SK-N-SH (cell line): ENCODE measurements around the gene PRDM10.

Experiments used
- CHD2 ChIP-seq: fragments of 150-350 bp; IDR thresholded peaks from 2 replicates; pipeline ENCODE4 v1.6.1; 2018; ENCODE audit warnings: low read length; ENCODE audit not compliant: partially characterized antibody
- EZH2phosphoT487 ChIP-seq: fragments of 200-600 bp; sonication (generic); IDR thresholded peaks from 2 replicates; pipeline ENCODE4 v1.6.1; 2017; ENCODE audit warnings: low read depth, mixed run types, mild to moderate bottlenecking, antibody characterized with exemption, moderate library complexity, borderline replicate concordance
- JUND ChIP-seq: IDR thresholded peaks from 2 replicates; pipeline ENCODE4 v1.4.0; 2012
- MXI1 ChIP-seq: IDR thresholded peaks from 2 replicates; pipeline ENCODE4 v1.6.1; 2012; ENCODE audit warnings: mild to moderate bottlenecking, low read depth, low read length, improper control_type of control experiment
- POLR2AphosphoS5 ChIP-seq: IDR thresholded peaks from 2 replicates; pipeline ENCODE4 v1.6.1; 2012; ENCODE audit warnings: low read depth, low read length
- RFX5 ChIP-seq: IDR thresholded peaks from 2 replicates; pipeline ENCODE4 v1.6.1; 2012; ENCODE audit warnings: mild to moderate bottlenecking, improper control_type of control experiment, low read length
- TCF12 ChIP-seq: IDR thresholded peaks from 2 replicates; pipeline ENCODE4 v1.4.0; 2012
- YY1 ChIP-seq: IDR thresholded peaks from 2 replicates; pipeline ENCODE4 v1.4.0; 2012; ENCODE audit warnings: low read depth, mild to moderate bottlenecking
- TF ChIP-seq, protein P1 (sequence below): fragments of 200-600 bp; sonication (generic); IDR thresholded peaks from 2 replicates; pipeline ENCODE4 v1.6.1; 2017; ENCODE audit warnings: antibody characterized with exemption, mild to moderate bottlenecking, moderate library complexity
- TF ChIP-seq, protein P2 (sequence below): IDR thresholded peaks from 2 replicates; pipeline ENCODE4 v1.6.1; 2012; ENCODE audit warnings: mild to moderate bottlenecking, low read depth, low read length, moderate library complexity
- TF ChIP-seq, protein P3 (sequence below): fragments of 150-350 bp; IDR thresholded peaks from 2 replicates; pipeline ENCODE4 v1.6.1; 2016; ENCODE audit warnings: mild to moderate bottlenecking, low read depth, low read length
- TF ChIP-seq, protein P4 (sequence below): IDR thresholded peaks from 2 replicates; pipeline ENCODE4 v1.4.0; 2012; ENCODE audit warnings: low read depth, borderline replicate concordance
- TF ChIP-seq, protein P5 (sequence below): IDR thresholded peaks from 2 replicates; pipeline ENCODE4; 2012
- TF ChIP-seq, protein P6 (sequence below): IDR thresholded peaks from 2 replicates; pipeline ENCODE4 v1.4.0; 2012; ENCODE audit warnings: low read depth

DNA sequence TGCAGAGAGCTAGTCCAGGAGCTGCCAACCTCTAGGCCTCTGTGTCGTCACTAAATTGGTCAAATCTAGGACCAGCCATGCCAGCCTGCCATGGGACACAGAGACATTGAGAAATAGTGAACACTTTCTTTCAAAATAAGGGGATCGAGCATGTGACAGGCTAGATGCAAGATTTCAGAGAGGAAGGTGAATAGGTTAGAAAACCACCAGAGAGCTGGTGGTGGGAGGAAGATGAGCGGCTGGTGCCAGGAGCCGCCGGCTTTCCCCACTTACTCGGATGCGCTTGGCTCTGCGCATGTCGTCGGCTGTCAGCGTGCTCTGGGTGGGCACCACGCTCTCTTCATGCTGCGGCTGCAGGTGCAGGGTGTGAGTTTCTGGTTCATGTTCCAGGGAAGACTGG, 71.9 kb downstream of the PRDM10 start:
- TF ChIP-seq JUND (no peak), POLR2AphosphoS5 (no peak), TCF12 (no peak), RFX5 (no peak), CHD2 (no peak), YY1 (no peak), MXI1 (no peak), EZH2phosphoT487 (no peak)
- TF ChIP-seq, protein P1, sequence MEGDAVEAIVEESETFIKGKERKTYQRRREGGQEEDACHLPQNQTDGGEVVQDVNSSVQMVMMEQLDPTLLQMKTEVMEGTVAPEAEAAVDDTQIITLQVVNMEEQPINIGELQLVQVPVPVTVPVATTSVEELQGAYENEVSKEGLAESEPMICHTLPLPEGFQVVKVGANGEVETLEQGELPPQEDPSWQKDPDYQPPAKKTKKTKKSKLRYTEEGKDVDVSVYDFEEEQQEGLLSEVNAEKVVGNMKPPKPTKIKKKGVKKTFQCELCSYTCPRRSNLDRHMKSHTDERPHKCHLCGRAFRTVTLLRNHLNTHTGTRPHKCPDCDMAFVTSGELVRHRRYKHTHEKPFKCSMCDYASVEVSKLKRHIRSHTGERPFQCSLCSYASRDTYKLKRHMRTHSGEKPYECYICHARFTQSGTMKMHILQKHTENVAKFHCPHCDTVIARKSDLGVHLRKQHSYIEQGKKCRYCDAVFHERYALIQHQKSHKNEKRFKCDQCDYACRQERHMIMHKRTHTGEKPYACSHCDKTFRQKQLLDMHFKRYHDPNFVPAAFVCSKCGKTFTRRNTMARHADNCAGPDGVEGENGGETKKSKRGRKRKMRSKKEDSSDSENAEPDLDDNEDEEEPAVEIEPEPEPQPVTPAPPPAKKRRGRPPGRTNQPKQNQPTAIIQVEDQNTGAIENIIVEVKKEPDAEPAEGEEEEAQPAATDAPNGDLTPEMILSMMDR = no peak
- TF ChIP-seq, protein P2, sequence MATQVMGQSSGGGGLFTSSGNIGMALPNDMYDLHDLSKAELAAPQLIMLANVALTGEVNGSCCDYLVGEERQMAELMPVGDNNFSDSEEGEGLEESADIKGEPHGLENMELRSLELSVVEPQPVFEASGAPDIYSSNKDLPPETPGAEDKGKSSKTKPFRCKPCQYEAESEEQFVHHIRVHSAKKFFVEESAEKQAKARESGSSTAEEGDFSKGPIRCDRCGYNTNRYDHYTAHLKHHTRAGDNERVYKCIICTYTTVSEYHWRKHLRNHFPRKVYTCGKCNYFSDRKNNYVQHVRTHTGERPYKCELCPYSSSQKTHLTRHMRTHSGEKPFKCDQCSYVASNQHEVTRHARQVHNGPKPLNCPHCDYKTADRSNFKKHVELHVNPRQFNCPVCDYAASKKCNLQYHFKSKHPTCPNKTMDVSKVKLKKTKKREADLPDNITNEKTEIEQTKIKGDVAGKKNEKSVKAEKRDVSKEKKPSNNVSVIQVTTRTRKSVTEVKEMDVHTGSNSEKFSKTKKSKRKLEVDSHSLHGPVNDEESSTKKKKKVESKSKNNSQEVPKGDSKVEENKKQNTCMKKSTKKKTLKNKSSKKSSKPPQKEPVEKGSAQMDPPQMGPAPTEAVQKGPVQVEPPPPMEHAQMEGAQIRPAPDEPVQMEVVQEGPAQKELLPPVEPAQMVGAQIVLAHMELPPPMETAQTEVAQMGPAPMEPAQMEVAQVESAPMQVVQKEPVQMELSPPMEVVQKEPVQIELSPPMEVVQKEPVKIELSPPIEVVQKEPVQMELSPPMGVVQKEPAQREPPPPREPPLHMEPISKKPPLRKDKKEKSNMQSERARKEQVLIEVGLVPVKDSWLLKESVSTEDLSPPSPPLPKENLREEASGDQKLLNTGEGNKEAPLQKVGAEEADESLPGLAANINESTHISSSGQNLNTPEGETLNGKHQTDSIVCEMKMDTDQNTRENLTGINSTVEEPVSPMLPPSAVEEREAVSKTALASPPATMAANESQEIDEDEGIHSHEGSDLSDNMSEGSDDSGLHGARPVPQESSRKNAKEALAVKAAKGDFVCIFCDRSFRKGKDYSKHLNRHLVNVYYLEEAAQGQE = no peak
- TF ChIP-seq, protein P3, sequence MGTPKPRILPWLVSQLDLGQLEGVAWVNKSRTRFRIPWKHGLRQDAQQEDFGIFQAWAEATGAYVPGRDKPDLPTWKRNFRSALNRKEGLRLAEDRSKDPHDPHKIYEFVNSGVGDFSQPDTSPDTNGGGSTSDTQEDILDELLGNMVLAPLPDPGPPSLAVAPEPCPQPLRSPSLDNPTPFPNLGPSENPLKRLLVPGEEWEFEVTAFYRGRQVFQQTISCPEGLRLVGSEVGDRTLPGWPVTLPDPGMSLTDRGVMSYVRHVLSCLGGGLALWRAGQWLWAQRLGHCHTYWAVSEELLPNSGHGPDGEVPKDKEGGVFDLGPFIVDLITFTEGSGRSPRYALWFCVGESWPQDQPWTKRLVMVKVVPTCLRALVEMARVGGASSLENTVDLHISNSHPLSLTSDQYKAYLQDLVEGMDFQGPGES = no peak
- TF ChIP-seq, protein P4, sequence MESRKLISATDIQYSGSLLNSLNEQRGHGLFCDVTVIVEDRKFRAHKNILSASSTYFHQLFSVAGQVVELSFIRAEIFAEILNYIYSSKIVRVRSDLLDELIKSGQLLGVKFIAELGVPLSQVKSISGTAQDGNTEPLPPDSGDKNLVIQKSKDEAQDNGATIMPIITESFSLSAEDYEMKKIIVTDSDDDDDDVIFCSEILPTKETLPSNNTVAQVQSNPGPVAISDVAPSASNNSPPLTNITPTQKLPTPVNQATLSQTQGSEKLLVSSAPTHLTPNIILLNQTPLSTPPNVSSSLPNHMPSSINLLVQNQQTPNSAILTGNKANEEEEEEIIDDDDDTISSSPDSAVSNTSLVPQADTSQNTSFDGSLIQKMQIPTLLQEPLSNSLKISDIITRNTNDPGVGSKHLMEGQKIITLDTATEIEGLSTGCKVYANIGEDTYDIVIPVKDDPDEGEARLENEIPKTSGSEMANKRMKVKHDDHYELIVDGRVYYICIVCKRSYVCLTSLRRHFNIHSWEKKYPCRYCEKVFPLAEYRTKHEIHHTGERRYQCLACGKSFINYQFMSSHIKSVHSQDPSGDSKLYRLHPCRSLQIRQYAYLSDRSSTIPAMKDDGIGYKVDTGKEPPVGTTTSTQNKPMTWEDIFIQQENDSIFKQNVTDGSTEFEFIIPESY = no peak
- TF ChIP-seq, protein P5, sequence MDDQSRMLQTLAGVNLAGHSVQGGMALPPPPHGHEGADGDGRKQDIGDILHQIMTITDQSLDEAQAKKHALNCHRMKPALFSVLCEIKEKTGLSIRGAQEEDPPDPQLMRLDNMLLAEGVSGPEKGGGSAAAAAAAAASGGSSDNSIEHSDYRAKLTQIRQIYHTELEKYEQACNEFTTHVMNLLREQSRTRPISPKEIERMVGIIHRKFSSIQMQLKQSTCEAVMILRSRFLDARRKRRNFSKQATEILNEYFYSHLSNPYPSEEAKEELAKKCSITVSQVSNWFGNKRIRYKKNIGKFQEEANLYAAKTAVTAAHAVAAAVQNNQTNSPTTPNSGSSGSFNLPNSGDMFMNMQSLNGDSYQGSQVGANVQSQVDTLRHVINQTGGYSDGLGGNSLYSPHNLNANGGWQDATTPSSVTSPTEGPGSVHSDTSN = no peak
- TF ChIP-seq, protein P6, sequence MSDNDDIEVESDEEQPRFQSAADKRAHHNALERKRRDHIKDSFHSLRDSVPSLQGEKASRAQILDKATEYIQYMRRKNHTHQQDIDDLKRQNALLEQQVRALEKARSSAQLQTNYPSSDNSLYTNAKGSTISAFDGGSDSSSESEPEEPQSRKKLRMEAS = no peak
